Neuronal stem cell (in vitro differentiated cells): Measurements from ENCODE around the gene PLET1.

Source experiments
- DNase-seq: peaks from one replicate; pipeline ENCODE4 v3.0.0-alpha.2; 2013; ENCODE audit warnings: low spot score
- H2AFZ ChIP-seq: one replicate; pipeline ENCODE4 v1.6.1; 2013; ENCODE audit warnings: mild to moderate bottlenecking, low read length, inconsistent platforms
- H2AK5ac ChIP-seq: 2 replicates; pipeline ENCODE4 v1.6.1; 2013; ENCODE audit warnings: low read depth, mild to moderate bottlenecking, inconsistent platforms, low read length, moderate library complexity, mixed read lengths
- H2BK120ac ChIP-seq: 2 replicates; pipeline ENCODE4 v1.6.1; 2013; ENCODE audit warnings: low read depth, mild to moderate bottlenecking, inconsistent platforms, low read length, moderate library complexity, mixed read lengths
- H2BK12ac ChIP-seq: one replicate; pipeline ENCODE4 v1.6.1; 2013; ENCODE audit warnings: low read length, inconsistent platforms
- H2BK15ac ChIP-seq: 2 replicates; pipeline ENCODE4 v1.6.1; 2013; ENCODE audit warnings: mild to moderate bottlenecking, low read length, inconsistent platforms, mixed read lengths
- H2BK5ac ChIP-seq: one replicate; pipeline ENCODE4 v1.6.1; 2013; ENCODE audit warnings: inconsistent platforms, mild to moderate bottlenecking, low read length, moderate library complexity
- H3K14ac ChIP-seq: one replicate; pipeline ENCODE4 v1.6.1; 2013; ENCODE audit warnings: low read length, inconsistent platforms
- H3K18ac ChIP-seq: 2 replicates; pipeline ENCODE4 v1.6.1; 2013; ENCODE audit warnings: low read length, inconsistent platforms
- H3K23ac ChIP-seq: 2 replicates; pipeline ENCODE4 v1.6.1; 2013; ENCODE audit warnings: low read depth, mild to moderate bottlenecking, mixed read lengths, low read length, inconsistent platforms; ENCODE audit not compliant: poor library complexity
- H3K27ac ChIP-seq: replicated peaks from 3 replicates; pipeline ENCODE4 v1.5.1; 2013; ENCODE audit warnings: low read length, inconsistent platforms
- H3K27me3 ChIP-seq, 3 experiments: 2 replicates each; pipeline ENCODE4 v1.6.1; 2013; ENCODE audit warnings: low read length in 3 of 3, mild to moderate bottlenecking in 2 of 3, inconsistent platforms in 1 of 3, low read depth in 1 of 3, mixed read lengths in 1 of 3, moderate library complexity in 1 of 3; ENCODE audit not compliant: control insufficient read depth in 3 of 3, insufficient read depth in 3 of 3
- H3K36me3 ChIP-seq, 2 donors: replicated peaks in 1 of 2; 2 replicates each; pipeline ENCODE4 v1.6.1; 2013; ENCODE audit warnings: low read length in 2 of 2; ENCODE audit not compliant: control insufficient read depth in 2 of 2, insufficient read depth in 2 of 2
- H3K4ac ChIP-seq: 2 replicates; pipeline ENCODE4 v1.6.1; 2013; ENCODE audit warnings: inconsistent platforms, mild to moderate bottlenecking, low read length, moderate library complexity
- H3K4me1 ChIP-seq, 2 donors: 1 replicate in 1 of 2; 2 replicates in 1 of 2; pipeline ENCODE4 v1.6.1; 2013; ENCODE audit warnings: low read length in 2 of 2, low read depth in 1 of 2; ENCODE audit not compliant: control insufficient read depth in 2 of 2, insufficient read depth in 1 of 2
- H3K4me2 ChIP-seq: one replicate; pipeline ENCODE4 v1.6.1; 2013; ENCODE audit warnings: mild to moderate bottlenecking, low read length, inconsistent platforms; ENCODE audit not compliant: insufficient read depth, poor library complexity, severe bottlenecking
- H3K4me3 ChIP-seq, 2 donors: 2 replicates each; pipeline ENCODE4 v1.5.1; 2013; ENCODE audit warnings: low read length in 2 of 2, mild to moderate bottlenecking in 2 of 2, inconsistent platforms in 1 of 2, moderate library complexity in 1 of 2
- H3K79me1 ChIP-seq: one replicate; pipeline ENCODE4 v1.6.1; 2013; ENCODE audit warnings: low read depth, mild to moderate bottlenecking, inconsistent platforms, low read length, moderate library complexity
- H3K9ac ChIP-seq: one replicate; pipeline ENCODE4 v1.6.1; 2013; ENCODE audit warnings: mild to moderate bottlenecking, low read depth, low read length, inconsistent platforms; ENCODE audit not compliant: poor library complexity
- H3K9me3 ChIP-seq, 2 donors: replicated peaks in 1 of 2; 2 replicates each; pipeline versions ENCODE3 to v1.6.1; 2013; ENCODE audit warnings: low read length in 2 of 2, mild to moderate bottlenecking in 2 of 2, inconsistent platforms in 1 of 2, low read depth in 1 of 2, mixed read lengths in 1 of 2, moderate library complexity in 1 of 2; ENCODE audit not compliant: control insufficient read depth in 2 of 2, insufficient read depth in 1 of 2
- H4K8ac ChIP-seq: one replicate; pipeline ENCODE4 v1.6.1; 2013; ENCODE audit warnings: low read depth, mild to moderate bottlenecking, inconsistent platforms, low read length, moderate library complexity
- H4K91ac ChIP-seq: one replicate; pipeline ENCODE4 v1.6.1; 2013; ENCODE audit warnings: low read length, low read depth, mild to moderate bottlenecking, inconsistent platforms; ENCODE audit not compliant: poor library complexity
- WGBS, 2 donors: extraction: QIAGEN DNeasy Blood & Tissue Kit; methylation state at CpG; one replicate each; pipeline ENCODE4 v1.1.7; 2013; ENCODE audit warnings: missing lambda C conversion rate in 2 of 2, mixed read lengths in 1 of 2; ENCODE audit not compliant: insufficient read length in 2 of 2, insufficient replicate concordance in 1 of 2; ENCODE audit errors: extremely low coverage in 2 of 2; 5-methylcytosine and 5-hydroxymethylcytosine counted together

Gene PLET1

DNA sequence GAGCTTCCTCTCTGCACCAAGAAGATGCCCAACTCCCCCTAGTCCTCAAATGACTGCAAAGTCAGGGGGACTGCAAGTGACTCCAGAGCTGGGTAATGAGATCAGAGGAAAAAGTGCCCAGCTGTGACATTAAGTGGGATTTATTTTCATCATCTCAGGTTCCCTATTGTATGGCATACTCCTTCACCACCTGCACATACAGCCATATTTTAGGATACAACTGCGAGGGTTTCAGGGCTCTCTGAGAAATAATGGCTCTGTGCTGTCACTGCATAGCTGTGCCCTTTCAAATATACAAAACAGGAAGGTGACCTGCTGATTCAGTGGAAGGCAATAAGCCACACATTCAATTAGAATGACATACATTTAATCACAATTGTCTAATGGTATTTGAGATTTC, 45.6 kb upstream of the PLET1 start:
- Histone ChIP-seq H3K4me1 (peaks cover 5 to 6% of the 10 kb centered on the region in 2 donors), H2BK15ac (no peak overlapping the region), H3K23ac (no peak overlapping the region), H3K79me1 (no peaks in the 10 kb centered on the region), H3K4me2 (no peak overlapping the region), H3K9ac (no peak overlapping the region), H3K36me3 (no peaks in the 10 kb centered on the region), H3K9me3 (no peaks in the 10 kb centered on the region), H2BK120ac (no peak overlapping the region), H3K14ac (no peak overlapping the region), H2BK5ac (no peak overlapping the region), H2AK5ac (no peak overlapping the region), H4K91ac (no peak overlapping the region), H3K4ac (no peak overlapping the region), H4K8ac (no peak overlapping the region), H2BK12ac (no peak overlapping the region), H2AFZ (no peak overlapping the region), H3K27ac (no peak overlapping the region), H3K4me3 (no peak overlapping the region), H3K18ac (no peak overlapping the region), H3K27me3 (peaks cover 0 to 5% (median 0%) of the 10 kb centered on the region in 3 experiments)
- no peak for DNase-seq
- WGBS, 2 donors: no CpG with 5 or more reads among the region's 1 CpG

DNA sequence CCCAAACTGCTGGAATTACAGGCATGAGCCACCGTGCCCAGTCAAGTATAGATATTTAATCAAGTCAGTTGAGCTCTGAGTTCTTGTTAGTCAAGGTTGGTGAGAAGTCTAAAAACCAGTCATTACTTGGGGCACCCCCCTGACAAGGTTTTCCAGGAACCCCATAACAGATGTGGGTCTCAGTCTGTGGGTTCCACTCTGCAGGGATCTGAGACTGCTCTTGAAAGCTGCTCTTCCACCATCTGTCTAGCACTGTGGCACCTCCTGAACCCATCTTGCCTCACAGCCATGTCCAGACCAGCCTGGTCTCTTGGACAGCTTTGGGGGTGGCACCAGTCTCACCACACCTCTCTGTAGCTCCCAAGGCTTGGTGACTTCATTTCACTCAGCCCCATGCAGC, 44.3 kb upstream of the PLET1 start:
- Histone ChIP-seq H2AK5ac (no peak overlapping the region), H4K91ac (no peak overlapping the region), H2BK120ac (no peak overlapping the region), H3K18ac (peak overlapping the region; percentile 40), H3K4ac (no peak overlapping the region), H2BK15ac (no peak overlapping the region), H3K9ac (no peak overlapping the region), H3K27me3 (peaks cover 0 to 9% (median 0%) of the 10 kb centered on the region in 3 experiments), H2BK5ac (peak overlapping the region; percentile 15), H3K27ac (no peak overlapping the region), H3K79me1 (no peaks in the 10 kb centered on the region), H2BK12ac (no peak overlapping the region), H3K9me3 (no peaks in the 10 kb centered on the region), H4K8ac (no peak overlapping the region), H3K4me1 (peaks cover 5 to 6% of the 10 kb centered on the region in 2 donors), H3K14ac (no peak overlapping the region), H3K23ac (no peak overlapping the region), H3K36me3 (no peaks in the 10 kb centered on the region), H3K4me3 (no peak overlapping the region), H3K4me2 (no peak overlapping the region), H2AFZ (no peak overlapping the region)
- no peak for DNase-seq
- no CpG with 5 or more reads among the region's 1 CpG for WGBS, 2 donors

DNA sequence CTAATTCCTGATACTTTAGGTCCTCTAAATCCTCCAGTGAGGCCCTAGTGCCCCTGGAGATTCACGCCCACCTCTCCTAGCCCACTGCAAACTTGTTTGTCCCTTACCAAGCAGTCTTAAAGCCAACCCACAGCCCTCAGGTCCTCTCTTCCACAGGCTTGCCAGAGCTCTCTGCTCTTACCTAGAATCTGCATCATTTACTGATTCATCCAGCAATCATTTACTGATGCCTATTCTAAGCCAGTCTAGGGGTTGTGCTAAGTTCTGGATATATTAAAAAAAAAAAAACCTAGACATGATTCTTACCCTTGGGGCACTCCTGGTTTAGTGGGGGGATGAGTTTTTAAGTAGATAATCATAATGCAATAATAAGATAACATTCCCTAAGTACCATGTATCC, 43.0 kb upstream of the PLET1 start:
- H2BK15ac ChIP-seq: no peak overlapping the region
- H3K79me1 ChIP-seq: no peaks in the 10 kb centered on the region
- H3K18ac ChIP-seq: no peak overlapping the region
- H2BK12ac ChIP-seq: no peak overlapping the region
- H3K4me1 ChIP-seq: peaks cover 5 to 6% of the 10 kb centered on the region in 2 donors
- no peak overlapping the region for H3K4ac ChIP-seq
- no peak overlapping the region for H2AK5ac ChIP-seq
- H3K14ac ChIP-seq: no peak overlapping the region
- no peaks in the 10 kb centered on the region for H3K9me3 ChIP-seq
- no peak overlapping the region for H2BK120ac ChIP-seq
- no peaks in the 10 kb centered on the region for H3K36me3 ChIP-seq
- H3K9ac ChIP-seq: no peak overlapping the region
- no peak overlapping the region for H3K4me3 ChIP-seq
- H4K8ac ChIP-seq: no peak overlapping the region
- no peak overlapping the region for H4K91ac ChIP-seq
- no peak overlapping the region for H3K27ac ChIP-seq
- H2BK5ac ChIP-seq: no peak overlapping the region
- H3K23ac ChIP-seq: no peak overlapping the region
- H3K4me2 ChIP-seq: no peak overlapping the region
- DNase-seq: no peak
- no CpG with 5 or more reads among the region's 1 CpG for WGBS, 2 donors
- peaks cover 0 to 9% (median 0%) of the 10 kb centered on the region in 3 experiments for H3K27me3 ChIP-seq
- no peak overlapping the region for H2AFZ ChIP-seq

DNA sequence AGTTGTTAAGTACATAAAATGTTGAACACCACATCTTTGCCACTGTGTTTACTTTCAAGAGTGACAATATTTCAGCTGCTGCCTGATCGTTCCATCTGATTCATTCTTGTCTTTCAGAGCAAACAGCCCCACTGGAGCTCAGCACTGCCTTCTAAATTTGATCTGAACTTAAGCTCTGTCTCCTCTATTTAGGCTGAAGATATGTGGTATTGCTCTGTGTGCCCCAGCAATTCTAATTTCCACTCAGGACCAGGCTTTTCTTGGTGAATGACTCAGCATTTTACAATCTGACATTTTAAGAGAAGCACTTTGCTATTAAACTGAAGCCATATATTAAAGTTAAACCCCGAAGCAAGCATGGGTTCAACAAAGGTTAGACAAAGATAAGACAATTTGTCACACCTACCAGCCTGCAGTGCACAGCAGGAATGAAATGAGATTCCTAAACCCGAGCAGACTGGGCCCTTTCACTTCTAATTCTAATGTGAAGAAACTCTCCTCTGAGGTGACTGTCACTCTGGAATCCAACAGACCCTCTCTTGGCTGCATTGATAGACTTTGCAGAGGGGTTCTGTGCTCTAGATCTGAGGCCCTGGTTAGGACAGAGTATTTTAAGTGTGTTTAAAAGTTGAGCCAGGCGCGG, 41.7 kb upstream of the PLET1 start:
- H3K23ac ChIP-seq: no peak overlapping the region
- no peak overlapping the region for H4K8ac ChIP-seq
- H2BK15ac ChIP-seq: no peak overlapping the region
- no peak overlapping the region for H2BK12ac ChIP-seq
- no peak overlapping the region for H3K27ac ChIP-seq
- no peak overlapping the region for H2BK5ac ChIP-seq
- no peak overlapping the region for H3K4ac ChIP-seq
- no peak overlapping the region for H3K18ac ChIP-seq
- H4K91ac ChIP-seq: no peak overlapping the region
- H3K36me3 ChIP-seq: no peaks in the 10 kb centered on the region
- DNase-seq: no peak
- no peak overlapping the region for H2BK120ac ChIP-seq
- H3K4me1 ChIP-seq: peaks cover 5 to 6% of the 10 kb centered on the region in 2 donors
- H2AFZ ChIP-seq: peak overlapping the region; percentile 57
- H3K14ac ChIP-seq: no peak overlapping the region
- H3K27me3 ChIP-seq: peaks cover 0 to 9% (median 0%) of the 10 kb centered on the region in 3 experiments
- no peak overlapping the region for H3K9ac ChIP-seq
- H3K9me3 ChIP-seq: no peaks in the 10 kb centered on the region
- H3K4me2 ChIP-seq: no peak overlapping the region
- no peaks in the 10 kb centered on the region for H3K79me1 ChIP-seq
- H3K4me3 ChIP-seq: no peak overlapping the region
- WGBS, 2 donors: no CpG with 5 or more reads among the region's 5 CpGs
- no peak overlapping the region for H2AK5ac ChIP-seq
